Measurements from ENCODE around the gene CTSE.

CTSE gene

DNA sequence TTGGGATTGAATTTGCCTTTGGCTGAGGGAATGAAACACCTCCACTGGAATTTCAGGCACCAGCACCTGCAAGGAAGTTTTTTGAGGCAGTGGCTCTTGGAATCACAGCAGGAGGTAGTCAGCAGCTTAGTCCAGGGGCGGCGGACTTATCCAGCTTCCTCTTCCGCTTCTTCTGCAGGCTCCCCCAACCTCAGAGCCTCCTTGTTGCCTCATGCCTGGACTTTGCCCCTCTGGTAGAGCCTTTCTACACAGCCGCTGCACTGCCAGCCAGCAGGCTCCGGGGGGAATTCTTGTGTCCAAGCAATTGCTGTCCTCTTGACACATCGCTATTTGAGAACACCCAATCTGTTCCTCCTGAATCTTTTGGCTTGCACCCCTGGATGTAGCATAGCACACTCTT lies 24.9 kb upstream of the CTSE start:
- H3K4me3 ChIP-seq (replicated peaks; ENCODE audit: low read depth, low read length), result no peak overlapping the region
- DNase-seq (ENCODE audit: extremely low read depth, insufficient read length), result no peak
- H3K27me3 ChIP-seq (replicated peaks; ENCODE audit: control insufficient read depth, insufficient read depth, low read length), result no peaks in the 10 kb centered on the region
- TF ChIP-seq, protein P1, sequence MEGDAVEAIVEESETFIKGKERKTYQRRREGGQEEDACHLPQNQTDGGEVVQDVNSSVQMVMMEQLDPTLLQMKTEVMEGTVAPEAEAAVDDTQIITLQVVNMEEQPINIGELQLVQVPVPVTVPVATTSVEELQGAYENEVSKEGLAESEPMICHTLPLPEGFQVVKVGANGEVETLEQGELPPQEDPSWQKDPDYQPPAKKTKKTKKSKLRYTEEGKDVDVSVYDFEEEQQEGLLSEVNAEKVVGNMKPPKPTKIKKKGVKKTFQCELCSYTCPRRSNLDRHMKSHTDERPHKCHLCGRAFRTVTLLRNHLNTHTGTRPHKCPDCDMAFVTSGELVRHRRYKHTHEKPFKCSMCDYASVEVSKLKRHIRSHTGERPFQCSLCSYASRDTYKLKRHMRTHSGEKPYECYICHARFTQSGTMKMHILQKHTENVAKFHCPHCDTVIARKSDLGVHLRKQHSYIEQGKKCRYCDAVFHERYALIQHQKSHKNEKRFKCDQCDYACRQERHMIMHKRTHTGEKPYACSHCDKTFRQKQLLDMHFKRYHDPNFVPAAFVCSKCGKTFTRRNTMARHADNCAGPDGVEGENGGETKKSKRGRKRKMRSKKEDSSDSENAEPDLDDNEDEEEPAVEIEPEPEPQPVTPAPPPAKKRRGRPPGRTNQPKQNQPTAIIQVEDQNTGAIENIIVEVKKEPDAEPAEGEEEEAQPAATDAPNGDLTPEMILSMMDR (IDR thresholded peaks at IDR 0.05; ENCODE audit: insufficient read depth, low read length, poor library complexity, severe bottlenecking), result no peak
- no peaks in the 10 kb centered on the region for H3K36me3 ChIP-seq (ENCODE audit: control insufficient read depth, insufficient read depth, low read length)

DNA sequence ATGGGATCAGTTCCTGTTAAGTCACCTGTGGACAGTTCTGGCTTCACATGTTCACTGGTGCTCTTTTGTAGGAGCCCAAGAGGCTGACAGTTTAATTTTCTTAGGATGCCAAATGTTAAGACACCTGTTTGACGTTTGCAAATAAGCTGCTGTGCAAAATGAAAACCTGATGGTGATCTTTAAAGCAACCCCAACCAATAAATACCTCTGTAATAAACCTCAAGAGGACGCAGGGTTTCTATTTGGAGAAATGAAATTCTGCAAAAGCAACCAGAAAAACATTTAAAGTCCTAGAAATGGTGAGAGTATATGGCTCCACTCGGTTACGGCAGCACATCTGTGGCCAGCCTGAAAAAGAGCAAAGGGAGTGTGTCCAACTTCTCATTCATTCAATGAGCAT lies 23.6 kb upstream of the CTSE start:
- H3K27me3 ChIP-seq (replicated peaks; ENCODE audit: control insufficient read depth, insufficient read depth, low read length), result no peaks in the 10 kb centered on the region
- TF ChIP-seq, protein P1 (IDR thresholded peaks at IDR 0.05; ENCODE audit: insufficient read depth, low read length, poor library complexity, severe bottlenecking), result no peak
- H3K4me3 ChIP-seq (replicated peaks; ENCODE audit: low read depth, low read length), result no peak overlapping the region
- DNase-seq (ENCODE audit: extremely low read depth, insufficient read length), result no peak
- no peaks in the 10 kb centered on the region for H3K36me3 ChIP-seq (ENCODE audit: control insufficient read depth, insufficient read depth, low read length)

DNA sequence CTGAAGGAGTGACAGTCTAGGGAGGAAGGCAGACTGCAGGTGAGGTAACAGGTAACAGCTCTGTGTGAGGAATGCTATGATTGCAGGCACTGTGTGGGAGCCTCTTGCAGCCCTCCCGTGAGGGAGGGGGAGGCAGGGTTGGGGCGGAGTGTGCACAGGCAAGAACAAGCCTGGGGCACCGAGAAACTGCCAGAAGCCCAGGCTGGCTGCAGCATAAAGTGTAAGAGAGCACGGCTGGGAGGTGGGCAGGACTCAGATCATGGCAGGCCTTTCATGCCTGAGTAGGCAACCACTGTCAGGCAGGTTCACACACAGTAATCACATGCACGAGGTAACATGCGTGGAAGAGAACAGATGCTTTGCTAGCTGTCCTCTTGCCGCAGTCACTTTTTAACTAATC lies 17.9 kb upstream of the CTSE start:
- Histone ChIP-seq H3K36me3 (ENCODE audit: control insufficient read depth, insufficient read depth, low read length) (no peaks in the 10 kb centered on the region), H3K27me3 (replicated peaks; ENCODE audit: control insufficient read depth, insufficient read depth, low read length) (no peaks in the 10 kb centered on the region), H3K4me3 (replicated peaks; ENCODE audit: low read depth, low read length) (no peak overlapping the region)
- TF ChIP-seq, protein P1 (IDR thresholded peaks at IDR 0.05; ENCODE audit: insufficient read depth, low read length, poor library complexity, severe bottlenecking), result no peak
- DNase-seq (ENCODE audit: extremely low read depth, insufficient read length), result peak; percentile 63

- no peak for DNase-seq (ENCODE audit: extremely low read depth, insufficient read length)
- Histone ChIP-seq H3K27me3 (replicated peaks; ENCODE audit: control insufficient read depth, insufficient read depth, low read length) (no peaks in the 10 kb centered on the region), H3K4me3 (replicated peaks; ENCODE audit: low read depth, low read length) (no peak overlapping the region), H3K36me3 (ENCODE audit: control insufficient read depth, insufficient read depth, low read length) (no peaks in the 10 kb centered on the region)
- TF ChIP-seq, protein P1 (IDR thresholded peaks at IDR 0.05; ENCODE audit: insufficient read depth, low read length, poor library complexity, severe bottlenecking), result no peak
These were observed 16.6 kb upstream of the CTSE start for GRCh38 chr1:206040328-206040727.

DNA sequence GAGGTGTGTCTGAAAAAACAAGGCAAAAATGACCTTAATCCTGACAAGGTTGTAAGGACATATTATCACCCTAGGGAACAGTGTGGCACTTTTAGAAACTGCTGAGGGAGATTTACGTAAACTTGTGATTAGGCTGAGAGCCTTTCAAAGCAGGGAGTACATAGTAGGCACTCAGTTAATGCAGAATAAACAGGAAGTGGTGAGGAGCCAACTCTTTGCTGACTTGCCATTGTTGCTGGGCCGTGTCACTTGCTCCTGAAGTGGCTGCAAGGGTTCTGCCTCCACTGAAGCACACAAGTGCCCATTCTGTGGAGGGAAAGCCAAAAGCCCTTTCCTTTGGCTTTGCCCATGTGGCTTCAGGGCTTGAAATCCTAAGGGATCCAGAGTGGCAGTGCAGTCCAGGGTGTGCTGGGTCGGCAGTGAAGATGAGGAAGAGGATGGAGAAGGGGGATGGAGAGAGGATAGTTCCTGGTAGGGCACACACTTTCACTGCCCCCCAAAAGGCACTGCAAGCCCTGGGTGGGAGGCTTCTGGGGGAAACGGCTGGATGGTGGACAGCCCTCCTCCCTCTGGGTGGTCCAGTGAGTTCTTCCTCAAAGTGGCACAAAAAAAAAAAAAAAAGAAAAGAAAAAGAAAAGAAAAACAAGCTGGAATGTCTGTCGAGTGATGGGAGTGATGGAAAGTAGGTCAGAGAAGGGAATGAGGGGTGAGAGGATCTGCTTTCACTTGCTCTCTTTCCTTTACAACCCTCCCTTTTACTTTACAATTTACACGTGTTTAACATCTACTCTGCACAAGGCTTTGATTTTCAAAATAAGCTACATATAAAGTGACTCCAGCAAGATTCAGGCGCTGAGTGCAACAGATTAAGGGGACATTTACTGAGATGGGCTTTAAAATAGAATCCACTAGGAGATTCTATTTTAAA lies 15.6 kb upstream of the CTSE start:
- TF ChIP-seq, protein P1 (IDR thresholded peaks at IDR 0.05; ENCODE audit: insufficient read depth, low read length, poor library complexity, severe bottlenecking), result no peak
- DNase-seq (ENCODE audit: extremely low read depth, insufficient read length), result no peak
- H3K36me3 ChIP-seq (ENCODE audit: control insufficient read depth, insufficient read depth, low read length), result no peaks in the 10 kb centered on the region
- H3K27me3 ChIP-seq (replicated peaks; ENCODE audit: control insufficient read depth, insufficient read depth, low read length), result no peaks in the 10 kb centered on the region
- no peak overlapping the region for H3K4me3 ChIP-seq (replicated peaks; ENCODE audit: low read depth, low read length)
